Measurements from ENCODE around the gene TMPRSS3.

DNA sequence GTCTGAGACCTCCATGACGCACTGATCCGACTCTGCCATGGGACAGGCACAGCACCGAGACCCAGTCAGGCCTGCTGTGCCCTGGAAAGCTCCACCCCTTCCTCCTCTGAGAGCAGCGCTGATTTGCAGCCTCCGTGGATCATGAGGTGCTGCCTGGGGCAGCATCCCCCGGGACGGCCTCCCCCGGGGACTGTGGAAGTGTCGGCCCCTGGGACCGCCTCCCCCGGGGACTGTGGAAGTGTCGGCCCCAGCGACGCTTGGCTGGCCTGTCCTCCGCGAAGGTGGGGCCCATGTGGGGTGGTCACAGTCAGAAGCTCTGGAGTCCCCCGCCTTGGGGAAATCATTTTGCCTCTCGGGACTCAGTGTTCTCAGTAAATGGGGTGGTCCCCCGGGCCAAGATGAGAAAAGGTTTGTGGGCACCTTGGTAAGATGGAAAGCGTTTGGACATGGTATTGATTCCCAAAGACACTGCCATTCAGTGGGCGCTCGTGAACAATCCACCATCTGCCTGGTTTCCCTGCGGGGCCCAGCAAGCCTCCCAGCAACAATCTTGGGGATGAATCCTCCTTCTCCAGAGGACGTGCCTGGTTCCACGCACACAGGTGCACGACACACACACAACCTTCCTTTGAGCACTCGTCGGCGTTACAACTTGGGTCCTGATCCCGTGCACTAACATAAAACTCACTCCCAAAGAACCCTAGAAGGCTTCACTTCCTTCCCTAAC, 48.1 kb downstream of the TMPRSS3 start:
- no peak for TF ChIP-seq CTCF (IDR thresholded peaks at IDR 0.05)
- no peak for TF ChIP-seq ZFX (IDR thresholded peaks at IDR 0.05; ENCODE audit: borderline replicate concordance)

All from 22Rv1 (cell line).